Liver (tissue), 9 donors: ENCODE measurements around the gene ATP2B2. TPM values are rescaled to one million over a fixed set of nuclear protein-coding genes. Genes with fewer than 3 reads are reported as not detected.

Source experiments
- DNase-seq: peaks from one replicate; pipeline ENCODE4 v3.0.0-alpha.2; 2017; ENCODE audit warnings: low spot score
- H3K27ac ChIP-seq, 2 donors: one replicate each; pipeline ENCODE4 v1.7.0; 2013; ENCODE audit warnings: inconsistent platforms in 2 of 2, low read length in 2 of 2, control low read depth in 1 of 2, low read depth in 1 of 2, mild to moderate bottlenecking in 1 of 2
- H3K27me3 ChIP-seq, 4 donors: one replicate each; pipeline versions ENCODE4 v1.6.1 to v1.7.0; 2013; ENCODE audit warnings: low read length in 3 of 4, inconsistent platforms in 1 of 4, mild to moderate bottlenecking in 1 of 4, moderate library complexity in 1 of 4; ENCODE audit not compliant: control insufficient read depth in 4 of 4, insufficient read depth in 4 of 4
- H3K36me3 ChIP-seq, 4 donors: one replicate each; pipeline versions ENCODE4 v1.6.1 to v1.7.0; 2013; ENCODE audit warnings: low read length in 3 of 4, mild to moderate bottlenecking in 3 of 4, low read depth in 1 of 4, moderate library complexity in 1 of 4; ENCODE audit not compliant: control insufficient read depth in 4 of 4, insufficient read depth in 3 of 4
- H3K4me1 ChIP-seq, 4 donors: one replicate each; pipeline versions ENCODE4 v1.6.1 to v1.7.0; 2013; ENCODE audit warnings: low read length in 3 of 4, mild to moderate bottlenecking in 3 of 4, moderate library complexity in 1 of 4; ENCODE audit not compliant: control insufficient read depth in 4 of 4, insufficient read depth in 4 of 4
- H3K4me3 ChIP-seq, 3 donors: one replicate each; pipeline versions ENCODE4 v1.6.1 to v1.7.0; 2013; ENCODE audit warnings: low read length in 3 of 3, control low read depth in 1 of 3, low read depth in 1 of 3, mild to moderate bottlenecking in 1 of 3
- H3K9ac ChIP-seq, 2 donors: one replicate each; pipeline ENCODE4 v1.7.0; 2013; ENCODE audit warnings: low read length in 2 of 2, mild to moderate bottlenecking in 2 of 2, moderate library complexity in 2 of 2, control low read depth in 1 of 2, low read depth in 1 of 2
- H3K9me3 ChIP-seq, 4 donors: one replicate each; pipeline versions ENCODE4 v1.6.1 to v1.7.0; 2013; ENCODE audit warnings: low read length in 3 of 4; ENCODE audit not compliant: control insufficient read depth in 4 of 4
- EGR1 ChIP-seq, 2 donors: IDR thresholded peaks; 2 replicates each; pipeline ENCODE4 v1.6.1; 2016 to 2018; ENCODE audit warnings: antibody characterized with exemption in 2 of 2, low read depth in 2 of 2
- FOXA1 ChIP-seq: IDR thresholded peaks from 2 replicates; pipeline ENCODE4 v1.6.1; 2016; ENCODE audit warnings: antibody characterized with exemption
- FOXA2 ChIP-seq: IDR thresholded peaks from 2 replicates; pipeline ENCODE4 v1.6.1; 2016; ENCODE audit warnings: antibody characterized with exemption
- GABPA ChIP-seq, 2 donors: IDR thresholded peaks in 1 of 2; conservative IDR thresholded peaks in 1 of 2; 2 replicates each; pipeline ENCODE4 v1.6.1; 2016; ENCODE audit warnings: antibody characterized with exemption in 2 of 2, mild to moderate bottlenecking in 1 of 2, moderate library complexity in 1 of 2
- HNF4A ChIP-seq, 2 donors: conservative IDR thresholded peaks; 2 replicates each; pipeline ENCODE4 v1.6.1; 2016; ENCODE audit warnings: antibody characterized with exemption in 2 of 2, mild to moderate bottlenecking in 2 of 2
- HNF4G ChIP-seq: IDR thresholded peaks from 2 replicates; pipeline ENCODE4 v1.6.1; 2016; ENCODE audit warnings: antibody characterized with exemption
- JUND ChIP-seq, 2 donors: IDR thresholded peaks; 2 replicates each; pipeline ENCODE4 v1.6.1; 2016; ENCODE audit warnings: antibody characterized with exemption in 2 of 2
- NR2F2 ChIP-seq: IDR thresholded peaks from 2 replicates; pipeline ENCODE4 v1.6.1; 2016; ENCODE audit warnings: antibody characterized with exemption
- RAD21 ChIP-seq, 2 donors: IDR thresholded peaks; 2 replicates each; pipeline ENCODE4 v1.6.1; 2016; ENCODE audit warnings: antibody characterized with exemption in 2 of 2, mild to moderate bottlenecking in 2 of 2
- RXRA ChIP-seq, 2 donors: IDR thresholded peaks; 2 replicates each; pipeline ENCODE4 v1.6.1; 2017 to 2018; ENCODE audit warnings: antibody characterized with exemption in 2 of 2, mild to moderate bottlenecking in 1 of 2
- SP1 ChIP-seq: IDR thresholded peaks from 2 replicates; pipeline ENCODE4 v1.6.1; 2018; ENCODE audit warnings: antibody characterized with exemption, mild to moderate bottlenecking
- TAF1 ChIP-seq: conservative IDR thresholded peaks from 2 replicates; pipeline ENCODE4 v1.6.1; 2016; ENCODE audit warnings: antibody characterized with exemption, mild to moderate bottlenecking
- YY1 ChIP-seq: IDR thresholded peaks from 2 replicates; pipeline ENCODE4 v1.6.1; 2016; ENCODE audit warnings: antibody characterized with exemption, mild to moderate bottlenecking
- WGBS: extraction: QIAGEN DNeasy Blood & Tissue Kit; methylation state at CpG from one replicate; pipeline ENCODE4 v1.1.7; 2013; 5-methylcytosine and 5-hydroxymethylcytosine counted together
- polyA plus RNA-seq, 2 donors: library from polyadenylated mRNA; stranded (reverse) in 1 of 2; unstranded in 1 of 2; fragments of 200-250 nt in 1 of 2; fragments of >200 nt in 1 of 2; fragmentation: Nextera tagmentation in 1 of 2; extraction: Ambion mirVana in 1 of 2; gene quantifications; one replicate each; pipeline versions ENCODE4 v1.2.1 to v1.2.3, GENCODE V29; 2013 to 2015
- total RNA-seq, 2 donors: library from RNA; depleted of rRNA; stranded (reverse); fragments of >200 nt; gene quantifications; one replicate each; pipeline ENCODE4 v1.2.3, GENCODE V29; 2014
- TF ChIP-seq, protein P1 (sequence below): IDR thresholded peaks from 2 replicates; pipeline ENCODE4 v1.6.1; 2016; ENCODE audit warnings: antibody characterized with exemption
- TF ChIP-seq, protein P2 (sequence below): IDR thresholded peaks from 2 replicates; pipeline ENCODE4 v1.6.1; 2016; ENCODE audit warnings: antibody characterized with exemption
- TF ChIP-seq, protein P3 (sequence below): fragments of 150-350 bp; IDR thresholded peaks from 2 replicates; pipeline ENCODE4 v1.5.1; 2017; ENCODE audit warnings: improper control_type of control experiment, low read depth, low read length; ENCODE audit not compliant: missing input control
- TF ChIP-seq, protein P4 (sequence below): IDR thresholded peaks from 2 replicates; pipeline ENCODE4 v1.6.1; 2016; ENCODE audit warnings: antibody characterized with exemption, mild to moderate bottlenecking
- TF ChIP-seq, protein P5 (sequence below): IDR thresholded peaks from 2 replicates; pipeline ENCODE4 v1.6.1; 2016; ENCODE audit warnings: antibody characterized with exemption
- donor health status: healthy.
- donor health status: healthy.
- donor health status: healthy.
- donor health status: healthy.
- donor health status: healthy.

The ATP2B2 gene
- total and polyA plus RNA-seq, 4 donors, result 10.4 to 27.8 (median 20.7) TPM

DNA sequence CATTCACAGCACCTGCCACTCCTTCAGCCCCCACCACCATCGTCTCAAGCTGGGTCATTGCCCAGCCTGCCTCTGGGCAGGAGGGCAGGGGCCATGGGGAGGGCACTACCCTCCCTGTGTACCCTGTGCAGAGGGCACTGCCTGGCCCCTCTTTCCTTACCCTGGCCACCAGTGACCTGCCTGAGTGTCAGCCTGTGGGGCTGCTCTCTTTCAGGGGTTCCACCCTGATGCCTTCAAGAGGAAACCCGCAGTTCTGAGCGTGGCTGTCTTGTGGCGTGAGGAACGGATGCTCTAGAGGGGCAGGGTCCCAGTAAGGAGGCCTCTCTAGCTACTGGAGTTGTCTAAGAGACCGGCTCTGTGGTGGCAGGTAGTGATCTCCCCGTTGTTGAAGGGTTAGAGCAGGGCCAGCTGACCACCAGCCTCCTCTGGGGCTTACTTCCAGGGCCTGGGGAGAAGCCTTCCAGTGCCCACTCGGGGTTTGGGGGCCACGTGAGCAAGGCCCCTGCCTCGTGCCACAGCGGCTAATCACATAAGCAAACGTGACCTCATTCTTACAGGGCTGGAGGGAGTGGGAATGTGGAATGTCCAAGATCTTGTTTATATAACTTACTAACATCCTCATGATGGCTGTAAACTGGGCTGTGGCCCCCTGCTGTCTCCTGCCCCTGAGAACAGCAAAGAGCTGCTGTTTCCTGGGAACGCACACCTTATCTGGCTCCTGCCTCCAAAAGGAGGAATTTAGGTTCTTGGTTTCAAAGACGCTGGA lies 153.1 kb downstream of the ATP2B2 start (continued):
- TF ChIP-seq TAF1 (no peak), SP1 (no peak), EGR1 (IDR thresholded peaks at IDR 0.05; ENCODE audit: low read depth in 2 of 2) (no peak)
- TF ChIP-seq, protein P1, sequence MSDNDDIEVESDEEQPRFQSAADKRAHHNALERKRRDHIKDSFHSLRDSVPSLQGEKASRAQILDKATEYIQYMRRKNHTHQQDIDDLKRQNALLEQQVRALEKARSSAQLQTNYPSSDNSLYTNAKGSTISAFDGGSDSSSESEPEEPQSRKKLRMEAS, result no peak

DNA sequence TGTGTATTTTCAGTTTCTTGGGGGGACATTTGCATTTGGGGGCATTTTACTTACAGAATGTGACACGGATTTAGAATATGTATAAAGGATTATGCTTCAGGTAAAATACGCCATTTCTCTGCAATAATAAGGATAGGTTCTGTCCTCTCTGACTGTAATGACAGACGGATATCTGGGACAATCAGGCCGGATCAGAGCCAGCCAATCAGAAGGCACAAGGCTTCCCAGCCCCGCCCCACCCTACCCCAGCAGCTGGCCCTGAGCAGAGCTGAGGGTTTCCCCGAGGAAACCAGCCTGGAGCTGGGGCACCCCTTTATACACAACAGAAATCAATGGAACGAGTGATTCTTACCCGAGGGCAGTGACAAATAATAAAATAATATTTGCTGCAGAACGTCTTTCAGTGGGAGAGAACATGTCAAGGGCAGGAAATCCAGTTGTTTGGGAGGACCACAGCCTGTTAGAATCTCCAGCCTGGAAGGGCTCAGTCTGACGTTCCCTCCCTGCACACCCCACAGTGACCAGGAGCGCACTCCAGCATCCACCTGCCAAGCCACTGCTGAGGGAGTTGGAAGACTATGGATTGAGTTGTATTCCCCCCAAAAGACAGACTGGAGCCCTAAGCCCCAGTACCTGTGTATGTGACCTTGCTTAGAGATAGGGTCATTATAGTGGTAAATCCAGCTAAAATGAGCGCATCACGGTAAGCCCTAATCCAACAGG lies 154.2 kb downstream of the ATP2B2 start:
- Histone ChIP-seq H3K9ac (no peak overlapping the region), H3K27me3 (no peaks in the 10 kb centered on the region), H3K4me1 (no peaks in the 10 kb centered on the region), H3K27ac (no peak overlapping the region), H3K36me3 (peaks cover 6 to 66% (median 31%) of the 10 kb centered on the region in 4 donors), H3K9me3 (no peaks in the 10 kb centered on the region), H3K4me3 (no peak overlapping the region)
- TF ChIP-seq HNF4G, result no peak
- TF ChIP-seq, protein P2, sequence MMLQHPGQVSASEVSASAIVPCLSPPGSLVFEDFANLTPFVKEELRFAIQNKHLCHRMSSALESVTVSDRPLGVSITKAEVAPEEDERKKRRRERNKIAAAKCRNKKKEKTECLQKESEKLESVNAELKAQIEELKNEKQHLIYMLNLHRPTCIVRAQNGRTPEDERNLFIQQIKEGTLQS, result no peak
- DNase-seq, result no peak
- 84% methylated on average over 13 of the region's 13 CpGs for WGBS

DNA sequence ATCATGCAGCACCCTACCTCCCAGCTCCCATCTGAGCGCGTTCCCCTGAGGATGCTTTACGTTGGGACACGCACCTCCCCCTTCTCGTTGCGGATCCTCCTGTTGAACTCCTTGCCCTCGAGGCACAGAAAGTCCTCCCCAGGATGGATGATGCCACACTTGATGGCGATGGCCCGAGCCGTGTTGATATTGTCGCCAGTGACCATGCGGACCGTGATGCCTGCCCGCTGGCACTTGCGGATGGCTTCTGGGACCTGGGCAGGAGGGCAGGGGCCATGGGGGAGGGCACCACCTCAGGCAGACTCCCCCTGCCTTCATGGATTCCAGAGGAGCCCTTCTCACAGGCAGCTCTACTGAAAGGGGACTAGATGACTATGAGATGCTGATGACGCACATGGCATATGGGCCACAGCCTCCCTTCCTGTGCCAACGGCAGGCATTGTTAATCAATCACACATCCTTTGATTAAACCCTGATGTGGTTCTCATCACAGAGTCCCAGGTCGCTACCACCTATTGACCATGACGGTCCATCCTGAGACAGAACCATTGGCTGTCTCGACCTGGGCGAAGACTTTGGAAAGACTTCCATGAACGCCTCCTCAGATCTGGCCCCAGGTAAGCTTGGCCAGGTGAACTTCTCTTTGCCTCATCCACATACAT lies 154.9 kb downstream of the ATP2B2 start:
- H3K9me3 ChIP-seq, result no peaks in the 10 kb centered on the region
- no peak overlapping the region for H3K27ac ChIP-seq
- H3K36me3 ChIP-seq, result peaks cover 7 to 72% (median 30%) of the 10 kb centered on the region in 4 donors
- H3K4me3 ChIP-seq, result no peak overlapping the region
- no peak for DNase-seq
- no peaks in the 10 kb centered on the region for H3K27me3 ChIP-seq
- no peak overlapping the region for H3K9ac ChIP-seq
- no peaks in the 10 kb centered on the region for H3K4me1 ChIP-seq
- TF ChIP-seq, protein P3, sequence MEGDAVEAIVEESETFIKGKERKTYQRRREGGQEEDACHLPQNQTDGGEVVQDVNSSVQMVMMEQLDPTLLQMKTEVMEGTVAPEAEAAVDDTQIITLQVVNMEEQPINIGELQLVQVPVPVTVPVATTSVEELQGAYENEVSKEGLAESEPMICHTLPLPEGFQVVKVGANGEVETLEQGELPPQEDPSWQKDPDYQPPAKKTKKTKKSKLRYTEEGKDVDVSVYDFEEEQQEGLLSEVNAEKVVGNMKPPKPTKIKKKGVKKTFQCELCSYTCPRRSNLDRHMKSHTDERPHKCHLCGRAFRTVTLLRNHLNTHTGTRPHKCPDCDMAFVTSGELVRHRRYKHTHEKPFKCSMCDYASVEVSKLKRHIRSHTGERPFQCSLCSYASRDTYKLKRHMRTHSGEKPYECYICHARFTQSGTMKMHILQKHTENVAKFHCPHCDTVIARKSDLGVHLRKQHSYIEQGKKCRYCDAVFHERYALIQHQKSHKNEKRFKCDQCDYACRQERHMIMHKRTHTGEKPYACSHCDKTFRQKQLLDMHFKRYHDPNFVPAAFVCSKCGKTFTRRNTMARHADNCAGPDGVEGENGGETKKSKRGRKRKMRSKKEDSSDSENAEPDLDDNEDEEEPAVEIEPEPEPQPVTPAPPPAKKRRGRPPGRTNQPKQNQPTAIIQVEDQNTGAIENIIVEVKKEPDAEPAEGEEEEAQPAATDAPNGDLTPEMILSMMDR, result no peak
- TF ChIP-seq YY1 (no peak), SP1 (no peak), HNF4G (no peak), GABPA (IDR thresholded peaks at IDR 0.05 in 1 of 2, conservative IDR thresholded peaks at IDR 0.05 in 1 of 2) (no peak), FOXA1 (no peak), HNF4A (conservative IDR thresholded peaks at IDR 0.05) (no peak), JUND (IDR thresholded peaks at IDR 0.05) (no peak), EGR1 (IDR thresholded peaks at IDR 0.05; ENCODE audit: low read depth in 2 of 2) (no peak), TAF1 (no peak), FOXA2 (no peak), NR2F2 (no peak), RAD21 (IDR thresholded peaks at IDR 0.05) (no peak), RXRA (IDR thresholded peaks at IDR 0.05) (no peak)
- TF ChIP-seq, protein P1, result no peak
- TF ChIP-seq, protein P4, sequence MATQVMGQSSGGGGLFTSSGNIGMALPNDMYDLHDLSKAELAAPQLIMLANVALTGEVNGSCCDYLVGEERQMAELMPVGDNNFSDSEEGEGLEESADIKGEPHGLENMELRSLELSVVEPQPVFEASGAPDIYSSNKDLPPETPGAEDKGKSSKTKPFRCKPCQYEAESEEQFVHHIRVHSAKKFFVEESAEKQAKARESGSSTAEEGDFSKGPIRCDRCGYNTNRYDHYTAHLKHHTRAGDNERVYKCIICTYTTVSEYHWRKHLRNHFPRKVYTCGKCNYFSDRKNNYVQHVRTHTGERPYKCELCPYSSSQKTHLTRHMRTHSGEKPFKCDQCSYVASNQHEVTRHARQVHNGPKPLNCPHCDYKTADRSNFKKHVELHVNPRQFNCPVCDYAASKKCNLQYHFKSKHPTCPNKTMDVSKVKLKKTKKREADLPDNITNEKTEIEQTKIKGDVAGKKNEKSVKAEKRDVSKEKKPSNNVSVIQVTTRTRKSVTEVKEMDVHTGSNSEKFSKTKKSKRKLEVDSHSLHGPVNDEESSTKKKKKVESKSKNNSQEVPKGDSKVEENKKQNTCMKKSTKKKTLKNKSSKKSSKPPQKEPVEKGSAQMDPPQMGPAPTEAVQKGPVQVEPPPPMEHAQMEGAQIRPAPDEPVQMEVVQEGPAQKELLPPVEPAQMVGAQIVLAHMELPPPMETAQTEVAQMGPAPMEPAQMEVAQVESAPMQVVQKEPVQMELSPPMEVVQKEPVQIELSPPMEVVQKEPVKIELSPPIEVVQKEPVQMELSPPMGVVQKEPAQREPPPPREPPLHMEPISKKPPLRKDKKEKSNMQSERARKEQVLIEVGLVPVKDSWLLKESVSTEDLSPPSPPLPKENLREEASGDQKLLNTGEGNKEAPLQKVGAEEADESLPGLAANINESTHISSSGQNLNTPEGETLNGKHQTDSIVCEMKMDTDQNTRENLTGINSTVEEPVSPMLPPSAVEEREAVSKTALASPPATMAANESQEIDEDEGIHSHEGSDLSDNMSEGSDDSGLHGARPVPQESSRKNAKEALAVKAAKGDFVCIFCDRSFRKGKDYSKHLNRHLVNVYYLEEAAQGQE, result no peak
- TF ChIP-seq, protein P2, result no peak
- TF ChIP-seq, protein P5, sequence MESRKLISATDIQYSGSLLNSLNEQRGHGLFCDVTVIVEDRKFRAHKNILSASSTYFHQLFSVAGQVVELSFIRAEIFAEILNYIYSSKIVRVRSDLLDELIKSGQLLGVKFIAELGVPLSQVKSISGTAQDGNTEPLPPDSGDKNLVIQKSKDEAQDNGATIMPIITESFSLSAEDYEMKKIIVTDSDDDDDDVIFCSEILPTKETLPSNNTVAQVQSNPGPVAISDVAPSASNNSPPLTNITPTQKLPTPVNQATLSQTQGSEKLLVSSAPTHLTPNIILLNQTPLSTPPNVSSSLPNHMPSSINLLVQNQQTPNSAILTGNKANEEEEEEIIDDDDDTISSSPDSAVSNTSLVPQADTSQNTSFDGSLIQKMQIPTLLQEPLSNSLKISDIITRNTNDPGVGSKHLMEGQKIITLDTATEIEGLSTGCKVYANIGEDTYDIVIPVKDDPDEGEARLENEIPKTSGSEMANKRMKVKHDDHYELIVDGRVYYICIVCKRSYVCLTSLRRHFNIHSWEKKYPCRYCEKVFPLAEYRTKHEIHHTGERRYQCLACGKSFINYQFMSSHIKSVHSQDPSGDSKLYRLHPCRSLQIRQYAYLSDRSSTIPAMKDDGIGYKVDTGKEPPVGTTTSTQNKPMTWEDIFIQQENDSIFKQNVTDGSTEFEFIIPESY, result no peak
- 93% methylated on average over 22 of the region's 22 CpGs for WGBS
